Hepatocyte (in vitro differentiated cells): ENCODE results near the gene SF3B3.

Experiments used
- CTCF ChIP-seq: fragments of 200-600 bp; sonication (generic); IDR thresholded peaks from 2 replicates; pipeline ENCODE4 v1.5.1; 2016; ENCODE audit warnings: antibody characterized with exemption, mild to moderate bottlenecking; ENCODE audit not compliant: poor library complexity
- EZH2 ChIP-seq: fragments of 200-600 bp; sonication (generic); IDR thresholded peaks from 2 replicates; pipeline ENCODE4 v1.6.1; 2016; ENCODE audit warnings: antibody characterized with exemption, mild to moderate bottlenecking, borderline replicate concordance
- EZH2phosphoT487 ChIP-seq: fragments of 200-600 bp; sonication (generic); IDR thresholded peaks from one replicate; pipeline ENCODE4 v1.6.1; 2018; ENCODE audit warnings: antibody characterized with exemption, mild to moderate bottlenecking, low read depth, moderate library complexity; ENCODE audit not compliant: unreplicated experiment, severe bottlenecking

- no peak for TF ChIP-seq CTCF
- TF ChIP-seq EZH2 = no peak
- no peak for TF ChIP-seq EZH2phosphoT487
Observed at GRCh38 chr16:70510216-70510615, 13.4 kb upstream of the SF3B3 start.
